Measurements from ENCODE around the gene NXPH1. TPM values are rescaled to one million over a fixed set of nuclear protein-coding genes. Genes with fewer than 3 reads are reported as not detected.
"Not testable (repeated sequence)": the region's sequence is repeated elsewhere in the genome, so short reads cannot be mapped to it uniquely, and the experiment has no call there.

NXPH1 gene
- total RNA-seq, 4 donors from 2014 or later, result not detected

DNA sequence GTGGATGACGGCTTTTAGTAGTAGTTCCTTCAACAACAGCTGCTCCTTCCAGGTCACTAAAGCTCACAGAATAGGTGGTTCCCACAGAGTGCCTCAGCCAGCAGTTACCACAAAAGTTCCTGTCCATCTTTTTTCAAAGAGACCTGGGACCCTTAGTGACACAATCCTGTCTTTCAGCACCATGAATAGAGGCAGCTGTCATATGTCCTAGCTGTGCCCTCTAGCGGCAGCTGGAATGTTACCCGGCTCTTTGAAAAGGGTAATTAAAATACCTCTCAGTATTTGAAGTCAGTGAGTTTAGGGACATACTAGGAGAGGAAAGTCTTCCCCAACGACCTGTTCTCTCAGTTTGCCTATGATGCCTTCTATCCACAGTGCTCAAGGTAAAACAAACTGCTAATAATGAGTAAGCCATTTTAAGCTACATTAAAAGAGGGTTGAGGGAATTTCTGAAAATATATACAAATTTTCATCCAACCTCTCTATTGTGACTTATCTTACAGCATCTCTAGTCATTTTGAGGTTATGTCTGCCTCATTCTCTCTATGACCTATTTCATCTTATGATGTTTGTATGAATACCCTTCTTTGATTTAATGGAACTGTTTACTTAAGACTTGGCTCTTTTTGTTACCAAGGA lies 290.8 kb downstream of the NXPH1 start:
- no peak for DNase-seq (ENCODE audit: low spot score in 2 of 2)
- no peak overlapping the region for H3K4me3 ChIP-seq (ENCODE audit: low read depth, poor library complexity, severe bottlenecking)
- 19 to 21% methylated on average over 4 of the region's 4 CpGs for WGBS, 2 donors
- intact Hi-C loops (cut with DNase I; ENCODE audit: low total_unique reads), result no loop called here
- no peak for TF ChIP-seq POLR2A (IDR thresholded peaks at IDR 0.05)

DNA sequence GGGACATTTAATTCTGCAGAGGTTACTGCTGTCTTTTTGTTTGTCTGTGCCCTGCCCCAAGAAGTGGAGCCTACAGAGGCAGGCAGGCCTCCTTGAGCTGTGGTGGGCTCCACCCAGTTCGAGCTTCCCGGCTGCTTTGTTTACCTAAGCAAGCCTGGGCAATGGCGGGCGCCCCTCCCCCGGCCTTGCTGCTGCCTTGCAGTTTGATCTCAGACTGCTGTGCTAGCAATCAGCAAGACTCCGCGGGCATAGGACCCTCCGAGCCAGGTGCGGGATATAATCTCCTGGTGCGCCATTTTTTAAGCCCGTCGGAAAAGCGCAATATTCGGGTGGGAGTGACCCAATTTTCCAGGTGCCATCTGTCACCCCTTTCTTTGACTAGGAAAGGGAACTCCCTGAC lies 298.3 kb downstream of the NXPH1 start:
- H3K4me3 ChIP-seq (ENCODE audit: low read depth, poor library complexity, severe bottlenecking); DNase-seq (ENCODE audit: low spot score in 2 of 2); intact Hi-C loops (cut with DNase I; ENCODE audit: low total_unique reads): not testable (repeated sequence)
- WGBS, 2 donors, result 90 to 98% methylated on average over 11 to 14 of the region's 14 CpGs

- intact Hi-C loops (cut with DNase I; ENCODE audit: low total_unique reads), result no loop called here
- no peak for DNase-seq (ENCODE audit: low spot score in 2 of 2)
- H3K4me3 ChIP-seq (ENCODE audit: low read depth, poor library complexity, severe bottlenecking), result no peak overlapping the region
- TF ChIP-seq CTCF (IDR thresholded peaks at IDR 0.05) (no peak), POLR2A (IDR thresholded peaks at IDR 0.05) (no peak)
- WGBS, 2 donors, result 73 to 76% methylated on average over 1 of the region's 1 CpG
These were observed 306.4 kb downstream of the NXPH1 start for GRCh38 chr7:8739837-8740236.

DNA sequence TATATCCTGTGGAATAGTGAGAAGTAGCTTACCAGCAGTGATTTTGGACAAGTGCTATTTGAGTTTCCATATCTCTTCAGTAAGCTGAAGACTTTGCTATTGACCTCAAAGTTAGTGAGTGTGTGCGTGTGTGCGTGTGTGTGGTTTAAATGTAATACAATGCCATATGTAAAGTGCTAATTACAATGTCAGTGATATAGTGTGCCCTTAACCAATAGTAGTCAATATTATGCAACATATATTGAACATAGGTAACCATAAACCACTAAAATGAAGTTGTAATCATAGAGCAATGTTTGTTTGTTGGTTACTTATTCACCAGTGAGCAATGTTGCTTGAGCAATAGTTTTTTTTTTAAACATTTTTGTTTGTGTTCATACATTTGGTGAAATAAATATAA lies 309.4 kb downstream of the NXPH1 start:
- 94 to 100% methylated on average over 2 of the region's 2 CpGs for WGBS, 2 donors
- no peak for TF ChIP-seq CTCF (IDR thresholded peaks at IDR 0.05)
- TF ChIP-seq POLR2A (IDR thresholded peaks at IDR 0.05), result no peak
- intact Hi-C loops (cut with DNase I; ENCODE audit: low total_unique reads), result no loop called here
- no peak for DNase-seq (ENCODE audit: low spot score in 2 of 2)
- H3K4me3 ChIP-seq (ENCODE audit: low read depth, poor library complexity, severe bottlenecking), result no peak overlapping the region

- TF ChIP-seq POLR2A (IDR thresholded peaks at IDR 0.05) (no peak), CTCF (IDR thresholded peaks at IDR 0.05) (no peak)
- DNase-seq (ENCODE audit: low spot score in 2 of 2), result no peak
- intact Hi-C loops (cut with DNase I; ENCODE audit: low total_unique reads), result no loop called here
- WGBS, 2 donors, result 29 to 48% methylated on average over 1 of the region's 1 CpG
- H3K4me3 ChIP-seq (ENCODE audit: low read depth, poor library complexity, severe bottlenecking), result no peak overlapping the region
These were observed 313.9 kb downstream of the NXPH1 start for GRCh38 chr7:8747338-8747737.

DNA sequence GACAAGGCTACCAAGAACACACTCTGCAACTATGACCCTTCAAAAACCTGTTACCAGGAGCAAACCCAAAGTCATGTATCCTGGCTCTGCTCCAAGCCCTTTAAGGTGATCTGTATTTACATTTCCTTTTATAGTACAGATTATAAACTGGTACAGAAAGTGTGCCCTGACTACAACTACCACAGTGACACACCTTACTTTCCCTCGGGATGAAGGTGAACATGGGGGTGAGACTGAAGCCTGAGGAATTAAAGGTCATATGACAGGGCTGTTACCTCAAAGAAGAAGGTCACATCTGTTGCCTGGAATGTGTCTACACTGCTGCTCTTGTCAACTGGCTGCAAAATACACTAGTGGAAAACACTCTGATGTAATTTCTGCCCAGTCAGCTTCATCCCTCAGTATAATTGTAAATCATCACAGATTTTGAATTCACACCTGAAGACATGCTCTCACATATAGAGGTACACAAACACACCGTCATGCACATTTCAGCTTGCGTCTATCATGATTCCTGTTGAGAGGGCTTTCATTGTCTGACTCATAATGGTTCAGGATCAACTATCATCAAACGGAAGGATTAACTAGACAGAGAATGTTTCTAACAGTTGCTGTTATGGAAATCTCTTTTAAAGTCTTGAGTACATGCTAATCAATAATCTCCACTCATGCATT lies 318.3 kb downstream of the NXPH1 start:
- no peak for TF ChIP-seq CTCF (IDR thresholded peaks at IDR 0.05)
- no peak for TF ChIP-seq POLR2A (IDR thresholded peaks at IDR 0.05)
- no peak overlapping the region for H3K4me3 ChIP-seq (ENCODE audit: low read depth, poor library complexity, severe bottlenecking)
- 75 to 77% methylated on average over 4 of the region's 4 CpGs for WGBS, 2 donors
- intact Hi-C loops (cut with DNase I; ENCODE audit: low total_unique reads), result no loop called here
- no peak for DNase-seq (ENCODE audit: low spot score in 2 of 2)

GRCh38 chr7:8753355-8753754 lies 319.9 kb downstream of the NXPH1 start:
- H3K4me3 ChIP-seq (ENCODE audit: low read depth, poor library complexity, severe bottlenecking), result no peak overlapping the region
- no peak for DNase-seq (ENCODE audit: low spot score in 2 of 2)
- intact Hi-C loops (cut with DNase I; ENCODE audit: low total_unique reads), result no loop called here
- WGBS, 2 donors, result 82% methylated on average over 3 of the region's 3 CpGs
- TF ChIP-seq CTCF (IDR thresholded peaks at IDR 0.05) (no peak), POLR2A (IDR thresholded peaks at IDR 0.05) (no peak)

Measured in lower leg skin (tissue), 4 donors.